Measurements from ENCODE around the gene DNAH5.

- TF ChIP-seq, protein P1, sequence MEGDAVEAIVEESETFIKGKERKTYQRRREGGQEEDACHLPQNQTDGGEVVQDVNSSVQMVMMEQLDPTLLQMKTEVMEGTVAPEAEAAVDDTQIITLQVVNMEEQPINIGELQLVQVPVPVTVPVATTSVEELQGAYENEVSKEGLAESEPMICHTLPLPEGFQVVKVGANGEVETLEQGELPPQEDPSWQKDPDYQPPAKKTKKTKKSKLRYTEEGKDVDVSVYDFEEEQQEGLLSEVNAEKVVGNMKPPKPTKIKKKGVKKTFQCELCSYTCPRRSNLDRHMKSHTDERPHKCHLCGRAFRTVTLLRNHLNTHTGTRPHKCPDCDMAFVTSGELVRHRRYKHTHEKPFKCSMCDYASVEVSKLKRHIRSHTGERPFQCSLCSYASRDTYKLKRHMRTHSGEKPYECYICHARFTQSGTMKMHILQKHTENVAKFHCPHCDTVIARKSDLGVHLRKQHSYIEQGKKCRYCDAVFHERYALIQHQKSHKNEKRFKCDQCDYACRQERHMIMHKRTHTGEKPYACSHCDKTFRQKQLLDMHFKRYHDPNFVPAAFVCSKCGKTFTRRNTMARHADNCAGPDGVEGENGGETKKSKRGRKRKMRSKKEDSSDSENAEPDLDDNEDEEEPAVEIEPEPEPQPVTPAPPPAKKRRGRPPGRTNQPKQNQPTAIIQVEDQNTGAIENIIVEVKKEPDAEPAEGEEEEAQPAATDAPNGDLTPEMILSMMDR (IDR thresholded peaks at IDR 0.05; ENCODE audit: low read length) = no peak
- no peak for TF ChIP-seq EZH2 (IDR thresholded peaks at IDR 0.05; ENCODE audit: borderline replicate concordance, low read length)
Observed at GRCh38 chr5:13745508-13745907, 199.0 kb downstream of the DNAH5 start.
